T-cell (primary cell): ENCODE data around the gene ELMO1. TPM values are rescaled to one million over a fixed set of nuclear protein-coding genes. Genes with fewer than 3 reads are reported as not detected.

Source experiments
- ATAC-seq, 4 experiments: fragments of 200-7000 bp in 3 of 4; fragments of 150-1000 bp in 1 of 4; cut with Tn5 transposase; replicated peaks in 1 of 4; 1 replicate in 3 of 4; 2 replicates in 1 of 4; pipeline ENCODE4 v1.10.0; 2021; ENCODE audit warnings: moderate library complexity in 3 of 4, mild to moderate bottlenecking in 2 of 4, moderate number of reproducible peaks in 1 of 4
- CTCF ChIA-PET, 2 donors: fragments of 300-600 bp; sonication (Branson Sonifier 250); formaldehyde crosslinking; loops; one replicate each; lab custom pipeline; 2022; ENCODE audit warnings: antibody characterized with exemption in 2 of 2; lab: Charles Lee
- POLR2A ChIA-PET, 2 donors: fragments of 300-600 bp; sonication (Branson Sonifier 250); formaldehyde crosslinking; loops; one replicate each; lab custom pipeline; 2022; ENCODE audit warnings: antibody characterized with exemption in 2 of 2; lab: Charles Lee
- DNase-seq, 35 experiments: peaks; one replicate each; pipeline versions ENCODE4 v3.0.0 to v3.0.0-alpha.2; 2013 to 2023
- H3K27ac ChIP-seq: one replicate; pipeline ENCODE4 v1.5.1; 2013; ENCODE audit warnings: low read length
- H3K27me3 ChIP-seq, 2 experiments: replicated peaks in 1 of 2; 1 replicate in 1 of 2; 2 replicates in 1 of 2; pipeline versions ENCODE4 v1.6.1 to v1.7.0; 2013; ENCODE audit warnings: low read length in 1 of 2, mixed read lengths in 1 of 2; ENCODE audit not compliant: control insufficient read depth in 2 of 2, insufficient read depth in 2 of 2; ENCODE audit errors: extremely low read depth in 1 of 2
- H3K36me3 ChIP-seq, 2 donors: 1 replicate in 1 of 2; 2 replicates in 1 of 2; pipeline versions ENCODE4 v1.6.1 to v1.7.0; 2013; ENCODE audit warnings: low read length in 1 of 2; ENCODE audit not compliant: control insufficient read depth in 2 of 2, insufficient read depth in 1 of 2; ENCODE audit errors: extremely low read depth in 1 of 2
- H3K4me1 ChIP-seq, 2 experiments: 1 replicate in 1 of 2; 2 replicates in 1 of 2; pipeline versions ENCODE4 v1.6.1 to v1.7.0; 2013; ENCODE audit warnings: low read length in 2 of 2, mixed read lengths in 1 of 2; ENCODE audit not compliant: insufficient read depth in 2 of 2, control insufficient read depth in 1 of 2; ENCODE audit errors: extremely low read depth in 1 of 2
- H3K4me3 ChIP-seq, 2 donors: 1 replicate in 1 of 2; 2 replicates in 1 of 2; pipeline versions ENCODE4 v1.5.1 to v1.7.0; 2013; ENCODE audit warnings: mild to moderate bottlenecking in 2 of 2, low read length in 1 of 2, moderate library complexity in 1 of 2; ENCODE audit not compliant: control insufficient read depth in 1 of 2; ENCODE audit errors: extremely low read depth in 1 of 2
- H3K9me3 ChIP-seq: 2 replicates; pipeline ENCODE4 v1.7.0; 2013
- H3K27ac Mint-ChIP-seq, 2 donors: one replicate each; pipeline ENCODE4 v1.8.0; 2020 to 2021; ENCODE audit warnings: mild to moderate bottlenecking in 2 of 2, mixed read lengths in 2 of 2
- H3K27me3 Mint-ChIP-seq, 2 donors: one replicate each; pipeline ENCODE4 v1.8.0; 2021 to 2022; ENCODE audit warnings: mixed read lengths in 2 of 2
- H3K36me3 Mint-ChIP-seq: one replicate; pipeline ENCODE4 v1.8.0; 2021; ENCODE audit warnings: mixed read lengths
- H3K4me1 Mint-ChIP-seq, 3 donors: one replicate each; pipeline ENCODE4 v1.8.0; 2020 to 2022; ENCODE audit warnings: mixed read lengths in 3 of 3, mild to moderate bottlenecking in 1 of 3
- H3K4me3 Mint-ChIP-seq, 3 donors: one replicate each; pipeline ENCODE4 v1.8.0; 2020 to 2022; ENCODE audit warnings: mild to moderate bottlenecking in 3 of 3, mixed read lengths in 3 of 3, moderate library complexity in 3 of 3
- H3K9me3 Mint-ChIP-seq, 3 donors: one replicate each; pipeline ENCODE4 v1.8.0; 2020 to 2022; ENCODE audit warnings: mixed read lengths in 3 of 3
- WGBS: methylation state at CpG from one replicate; pipeline ENCODE4 v1.1.5; 2013; ENCODE audit warnings: missing lambda C conversion rate; ENCODE audit not compliant: insufficient coverage; 5-methylcytosine and 5-hydroxymethylcytosine counted together
- total RNA-seq, 35 experiments: library from RNA in 6 of 35; stranded (reverse) in 6 of 35; fragments of 120-200 nt in 1 of 35; gene quantifications; one replicate each; pipeline versions ENCODE4 v1.2.1 to v1.2.4 and lab custom pipeline; 2013 to 2026

ELMO1 gene
- total RNA-seq, 5 donors from 2014 or later (not counting 1 experiment from before 2014, with no cell fraction given): 101 to 149 (median 113) TPM

DNA sequence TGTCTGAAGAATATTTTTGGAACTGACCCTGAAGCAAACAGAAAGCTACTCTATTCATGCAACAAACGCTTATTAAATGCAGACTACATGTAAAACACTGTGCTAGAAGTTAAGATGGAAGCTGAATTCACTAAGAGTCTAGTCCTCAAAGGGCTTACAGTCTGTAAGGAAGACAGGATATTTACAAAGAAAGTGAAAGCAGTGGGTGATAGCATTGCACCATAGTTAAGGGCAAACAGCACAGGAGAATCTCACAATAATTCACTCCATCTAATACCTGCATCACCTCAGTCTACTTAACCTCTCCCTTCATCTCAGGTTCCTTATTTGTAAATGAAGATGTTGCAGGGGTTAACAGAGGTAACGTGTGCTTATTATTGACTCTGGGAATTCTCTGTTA is 364.4 kb downstream of the ELMO1 start:
- no peak overlapping the region for H3K27ac Mint-ChIP-seq
- Histone ChIP-seq H3K4me1 (no peaks in the 10 kb centered on the region), H3K27me3 (no peaks in the 10 kb centered on the region), H3K27ac (no peak overlapping the region), H3K36me3 (peaks cover 0 to 6% of the 10 kb centered on the region in 2 donors), H3K9me3 (no peaks in the 10 kb centered on the region), H3K4me3 (no peak overlapping the region)
- ATAC-seq (no peak), DNase-seq (no peak)
- no peaks in the 10 kb centered on the region for H3K27me3 Mint-ChIP-seq
- ChIA-PET POLR2A (no interaction called here), CTCF (no interaction called here)
- peaks cover 68% of the 10 kb centered on the region for H3K36me3 Mint-ChIP-seq
- no peaks in the 10 kb centered on the region for H3K9me3 Mint-ChIP-seq
- no peak overlapping the region for H3K4me3 Mint-ChIP-seq
- peaks cover 28 to 33% (median 29%) of the 10 kb centered on the region in 3 donors for H3K4me1 Mint-ChIP-seq
- no CpG with 5 or more reads among the region's 2 CpGs for WGBS

DNA sequence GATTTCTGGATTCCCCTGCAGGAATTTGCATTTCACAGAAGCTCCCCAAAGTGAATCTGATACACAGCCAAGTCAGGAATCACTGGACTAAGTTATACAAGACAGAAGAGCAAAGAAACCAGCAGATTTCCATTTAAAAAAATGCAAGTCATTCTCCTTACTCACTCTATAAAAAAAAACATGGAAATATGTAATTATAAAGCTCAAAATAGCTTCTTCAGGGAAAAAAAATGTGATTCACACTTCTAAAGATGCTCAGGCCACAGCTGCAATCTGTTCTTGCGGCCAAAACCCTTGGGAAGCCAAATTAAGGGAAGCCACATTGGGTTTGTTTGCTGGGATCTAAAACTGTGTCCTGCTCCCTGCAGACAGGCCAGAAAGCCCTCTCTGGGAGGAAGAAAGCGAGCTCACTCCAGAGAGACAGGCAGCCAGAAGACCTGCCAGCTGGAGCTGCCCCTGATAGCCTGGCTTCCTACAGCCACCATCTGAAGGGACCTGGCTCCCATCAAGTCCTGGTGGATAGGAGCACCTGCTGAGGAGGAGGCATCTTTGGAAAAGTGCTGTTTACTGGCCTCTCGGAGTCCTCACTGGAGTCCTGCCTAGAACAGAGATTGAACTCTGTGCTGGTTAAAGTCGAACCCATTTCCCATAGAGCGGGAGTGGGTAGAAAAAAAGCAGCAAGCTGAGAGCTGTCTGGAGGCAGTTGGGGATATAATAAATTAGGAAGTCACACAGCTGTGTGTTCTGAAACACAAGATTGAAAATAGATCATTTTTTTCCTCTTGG is 365.2 kb downstream of the ELMO1 start:
- ChIA-PET CTCF (no interaction called here), POLR2A (interaction anchor here in 1 of 2 donors (0.6 kb wide), 1 partner anchor 424 kb away, joined by 3 read pairs; no protein-coding TSS in a partner anchor)
- H3K9me3 ChIP-seq: no peaks in the 10 kb centered on the region
- WGBS: 100% methylated on average over 5 of the region's 5 CpGs
- DNase-seq (no peak), ATAC-seq (no peak)
- Mint-ChIP-seq H3K9me3 (no peaks in the 10 kb centered on the region), H3K27ac (peak overlapping the region in 1 of 2 donors; percentile 13), H3K36me3 (peaks cover 69% of the 10 kb centered on the region), H3K4me1 (peaks cover 28 to 33% (median 28%) of the 10 kb centered on the region in 3 donors), H3K27me3 (no peaks in the 10 kb centered on the region), H3K4me3 (no peak overlapping the region)
- H3K27me3 ChIP-seq: no peaks in the 10 kb centered on the region
- H3K36me3 ChIP-seq: peaks cover 0 to 6% of the 10 kb centered on the region in 2 donors
- H3K4me3 ChIP-seq: no peak overlapping the region
- no peak overlapping the region for H3K27ac ChIP-seq
- no peaks in the 10 kb centered on the region for H3K4me1 ChIP-seq

DNA sequence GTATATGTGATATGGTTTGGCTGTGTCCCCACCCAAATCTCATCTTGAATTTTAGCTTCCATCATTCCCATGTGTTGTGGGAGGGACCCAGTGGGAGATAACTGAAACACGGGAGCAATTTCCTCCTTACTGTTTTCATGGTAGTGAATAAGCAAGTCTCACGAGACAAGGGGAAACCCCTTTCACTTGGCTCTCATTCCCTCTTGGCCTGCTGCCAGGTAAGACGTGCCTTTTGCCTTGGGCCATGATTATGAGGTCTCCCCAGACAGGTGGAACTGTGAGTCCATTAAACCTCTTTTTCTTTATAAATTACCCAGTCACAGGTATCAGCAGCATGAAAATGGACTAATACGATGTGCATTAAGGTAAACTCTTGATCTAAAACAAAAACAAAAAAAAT is 367.2 kb downstream of the ELMO1 start:
- Histone ChIP-seq H3K27ac (no peak overlapping the region), H3K4me3 (no peak overlapping the region), H3K36me3 (peaks cover 0 to 6% of the 10 kb centered on the region in 2 donors), H3K9me3 (no peaks in the 10 kb centered on the region), H3K4me1 (no peaks in the 10 kb centered on the region), H3K27me3 (no peaks in the 10 kb centered on the region)
- Mint-ChIP-seq H3K27ac (no peak overlapping the region), H3K27me3 (no peaks in the 10 kb centered on the region), H3K4me1 (peaks cover 22 to 33% (median 29%) of the 10 kb centered on the region in 3 donors), H3K36me3 (peaks cover 71% of the 10 kb centered on the region), H3K4me3 (no peak overlapping the region), H3K9me3 (peaks cover 0 to 7% (median 0%) of the 10 kb centered on the region in 3 donors)
- DNase-seq (peak in 9 of 35 experiments; percentile 3 to 43 (median 12)), ATAC-seq (peak in 1 of 4 experiments; percentile 27)
- POLR2A ChIA-PET: no interaction called here
- CTCF ChIA-PET: no interaction called here
- no CpG with 5 or more reads among the region's 4 CpGs for WGBS

DNA sequence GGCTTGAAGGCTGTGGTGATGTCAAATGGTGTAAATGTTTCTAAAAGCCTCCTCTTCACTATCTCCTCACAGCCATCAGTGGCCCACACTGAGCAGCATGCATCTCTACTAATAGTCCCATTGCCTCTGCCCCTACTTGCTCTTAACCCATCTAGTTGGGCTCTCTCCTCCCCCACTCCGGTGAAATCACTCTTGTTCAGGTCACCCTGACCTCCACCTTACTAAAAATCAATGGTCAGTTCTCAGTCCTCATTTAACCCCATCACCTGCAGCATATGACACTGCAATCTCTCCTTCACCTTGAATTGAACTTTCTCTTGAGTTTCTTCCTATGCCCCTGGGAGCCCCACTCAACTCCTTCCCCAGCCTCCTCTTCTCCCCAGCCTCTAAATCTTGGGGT is 369.2 kb downstream of the ELMO1 start:
- no peak for ATAC-seq
- ChIA-PET CTCF (no interaction called here), POLR2A (no interaction called here)
- no peak overlapping the region for H3K4me3 ChIP-seq
- H3K36me3 ChIP-seq: peaks cover 0 to 10% of the 10 kb centered on the region in 2 donors
- H3K36me3 Mint-ChIP-seq: peaks cover 74% of the 10 kb centered on the region
- peaks cover 0 to 7% (median 0%) of the 10 kb centered on the region in 3 donors for H3K9me3 Mint-ChIP-seq
- no peaks in the 10 kb centered on the region for H3K27me3 ChIP-seq
- H3K27ac Mint-ChIP-seq: no peak overlapping the region
- DNase-seq: no peak
- H3K4me1 ChIP-seq: no peaks in the 10 kb centered on the region
- no peaks in the 10 kb centered on the region for H3K27me3 Mint-ChIP-seq
- peaks cover 17 to 29% (median 27%) of the 10 kb centered on the region in 3 donors for H3K4me1 Mint-ChIP-seq
- 92% methylated on average over 1 of the region's 1 CpG for WGBS
- no peak overlapping the region for H3K4me3 Mint-ChIP-seq
- no peaks in the 10 kb centered on the region for H3K9me3 ChIP-seq
- H3K27ac ChIP-seq: no peak overlapping the region

DNA sequence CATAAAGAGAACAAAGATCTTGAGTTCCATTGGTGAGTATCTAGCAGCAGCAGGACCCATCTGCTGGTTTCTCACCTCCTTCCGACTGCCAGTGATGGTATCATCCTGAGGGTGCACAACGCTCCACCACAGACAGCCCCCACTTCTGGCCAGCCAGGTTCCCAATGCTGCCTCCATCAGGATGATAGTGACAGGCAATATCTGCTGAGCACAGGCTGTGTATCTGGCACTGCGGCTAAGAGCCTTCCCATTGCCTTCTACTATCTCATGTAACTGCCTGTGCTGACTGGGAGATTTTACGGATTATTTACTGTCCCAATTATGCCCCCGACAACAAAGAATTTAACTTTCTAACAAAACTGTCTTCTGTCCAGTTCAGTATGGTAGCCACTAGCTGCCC is 372.0 kb downstream of the ELMO1 start:
- ChIA-PET CTCF (no interaction called here), POLR2A (no interaction called here)
- H3K4me1 ChIP-seq: no peaks in the 10 kb centered on the region
- DNase-seq (no peak), ATAC-seq (no peak)
- H3K9me3 ChIP-seq: no peaks in the 10 kb centered on the region
- Mint-ChIP-seq H3K27ac (no peak overlapping the region), H3K4me1 (peaks cover 13 to 23% (median 20%) of the 10 kb centered on the region in 3 donors), H3K4me3 (no peak overlapping the region), H3K27me3 (no peaks in the 10 kb centered on the region), H3K9me3 (peaks cover 0 to 7% (median 0%) of the 10 kb centered on the region in 3 donors), H3K36me3 (peaks cover 66% of the 10 kb centered on the region)
- no peak overlapping the region for H3K4me3 ChIP-seq
- H3K27ac ChIP-seq: no peak overlapping the region
- H3K36me3 ChIP-seq: peaks cover 0 to 8% of the 10 kb centered on the region in 2 donors
- no peaks in the 10 kb centered on the region for H3K27me3 ChIP-seq
- 97% methylated on average over 4 of the region's 5 CpGs for whole genome bisulfite sequencing

DNA sequence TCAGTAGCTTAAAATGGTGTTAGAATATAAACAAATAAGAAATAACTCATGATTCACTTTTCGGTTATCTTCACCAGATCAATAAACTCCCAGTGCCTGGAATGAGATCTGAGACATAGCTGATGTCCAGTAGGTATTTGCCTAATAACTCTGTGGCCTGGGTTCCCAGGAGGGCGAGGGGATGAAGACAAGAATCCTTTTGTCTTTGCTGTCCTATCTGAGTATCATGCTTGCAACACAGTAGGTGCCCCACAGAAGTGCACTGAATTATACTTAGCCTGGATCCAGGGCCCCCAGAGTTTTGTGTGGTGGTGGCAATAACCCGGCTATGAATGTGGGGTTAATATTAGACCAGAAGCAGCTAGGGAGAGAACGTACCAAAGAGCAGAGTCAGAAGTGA is 374.3 kb downstream of the ELMO1 start:
- no peak overlapping the region for H3K27ac Mint-ChIP-seq
- CTCF ChIA-PET: no interaction called here
- WGBS: 95% methylated on average over 3 of the region's 4 CpGs

More for the DNA sequence above, 374.3 kb downstream of the ELMO1 start:
- Histone ChIP-seq H3K9me3 (no peaks in the 10 kb centered on the region), H3K27ac (no peak overlapping the region), H3K27me3 (no peaks in the 10 kb centered on the region), H3K4me3 (no peak overlapping the region), H3K4me1 (no peaks in the 10 kb centered on the region), H3K36me3 (peaks cover 0 to 4% of the 10 kb centered on the region in 2 donors)
- H3K4me1 Mint-ChIP-seq: peaks cover 7 to 23% (median 10%) of the 10 kb centered on the region in 3 donors
- peaks cover 0 to 7% (median 0%) of the 10 kb centered on the region in 3 donors for H3K9me3 Mint-ChIP-seq
- no peak overlapping the region for H3K4me3 Mint-ChIP-seq
- ATAC-seq: no peak
- no peak for DNase-seq
- no peaks in the 10 kb centered on the region for H3K27me3 Mint-ChIP-seq
- POLR2A ChIA-PET: no interaction called here
- H3K36me3 Mint-ChIP-seq: peaks cover 68% of the 10 kb centered on the region
